GM12891 (cell line): ENCODE data around the gene VENTX.

ENCODE experiments used
- PAX5 ChIP-seq: IDR thresholded peaks from 2 replicates; pipeline ENCODE4 v1.6.1; 2011; ENCODE audit warnings: low read length, moderate library complexity, mild to moderate bottlenecking; ENCODE audit not compliant: insufficient read depth, severe bottlenecking
- POLR2A ChIP-seq: IDR thresholded peaks from 2 replicates; pipeline ENCODE4 v1.6.1; 2011; ENCODE audit warnings: low read depth, low read length, control low read depth
- POLR2AphosphoS5 ChIP-seq: IDR thresholded peaks from 2 replicates; pipeline ENCODE4 v1.6.1; 2011; ENCODE audit warnings: low read depth, low read length, control low read depth
- SPI1 ChIP-seq: IDR thresholded peaks from 2 replicates; pipeline ENCODE4 v1.6.1; 2011; ENCODE audit warnings: low read depth, low read length, control low read depth
- TAF1 ChIP-seq: IDR thresholded peaks from 2 replicates; pipeline ENCODE4 v1.6.1; 2011; ENCODE audit warnings: low read depth, low read length, control low read depth

- no peak for TF ChIP-seq POLR2AphosphoS5
- no peak for TF ChIP-seq POLR2A
- TF ChIP-seq SPI1, result no peak
- TF ChIP-seq TAF1, result no peak
- TF ChIP-seq PAX5, result no peak
These were observed 7.7 kb upstream of the VENTX start, which contains the start of gene UTF1 for GRCh38 chr10:133230044-133230361.
